Ascending aorta (tissue), 2 donors: Measurements from ENCODE around the gene TLN1. TPM values are rescaled to one million over a fixed set of nuclear protein-coding genes. Genes with fewer than 3 reads are reported as not detected.
A peak's percentile ranks its signal among the peaks of the same experiment; 100 is the strongest.

Source experiments
- DNase-seq, 2 donors: peaks; one replicate each; pipeline ENCODE4 v3.0.0-alpha.2; 2019; ENCODE audit warnings: low spot score in 2 of 2
- H3K27ac ChIP-seq, 2 donors: fragments of 200-600 bp; sonication (generic); one replicate each; pipeline ENCODE4 v1.5.1; 2016 to 2017; ENCODE audit warnings: mild to moderate bottlenecking in 1 of 2
- H3K27me3 ChIP-seq: fragments of 200-600 bp; sonication (generic); one replicate; pipeline ENCODE4 v1.5.1; 2017
- H3K36me3 ChIP-seq, 2 donors: fragments of 200-600 bp; sonication (generic); one replicate each; pipeline ENCODE4 v1.5.1; 2016
- H3K4me1 ChIP-seq, 2 donors: fragments of 200-600 bp; sonication (generic); one replicate each; pipeline ENCODE4 v1.5.1; 2016 to 2017; ENCODE audit warnings: mild to moderate bottlenecking in 1 of 2
- H3K4me3 ChIP-seq, 2 donors: fragments of 200-600 bp; sonication (generic); one replicate each; pipeline ENCODE4 v1.5.1; 2016 to 2017; ENCODE audit warnings: mild to moderate bottlenecking in 1 of 2
- H3K9me3 ChIP-seq, 2 donors: fragments of 200-600 bp; sonication (generic); one replicate each; pipeline ENCODE4 v1.5.1; 2016
- CTCF ChIP-seq, 3 experiments: fragments of 200-600 bp in 2 of 3; fragments of 450-650 bp in 1 of 3; sonication (generic) in 2 of 3; IDR thresholded peaks; one replicate each; pipeline ENCODE4 v1.5.1; 2016 to 2019; ENCODE audit warnings: antibody characterized with exemption in 3 of 3, mild to moderate bottlenecking in 1 of 3, moderate library complexity in 1 of 3
- intact Hi-C: fragments of 100-400 bp; cut with DNase I; formaldehyde crosslinking; loops from one replicate; pipeline ENCODE4 v1.15.1; 2023
- total RNA-seq: library from RNA; depleted of rRNA; stranded (reverse); fragments of >200 nt; gene quantifications from one replicate; pipeline ENCODE4 v1.1.0, GENCODE V29; 2016

The TLN1 gene
- total RNA-seq, 1 donor from 2014 or later = 735 TPM

DNA sequence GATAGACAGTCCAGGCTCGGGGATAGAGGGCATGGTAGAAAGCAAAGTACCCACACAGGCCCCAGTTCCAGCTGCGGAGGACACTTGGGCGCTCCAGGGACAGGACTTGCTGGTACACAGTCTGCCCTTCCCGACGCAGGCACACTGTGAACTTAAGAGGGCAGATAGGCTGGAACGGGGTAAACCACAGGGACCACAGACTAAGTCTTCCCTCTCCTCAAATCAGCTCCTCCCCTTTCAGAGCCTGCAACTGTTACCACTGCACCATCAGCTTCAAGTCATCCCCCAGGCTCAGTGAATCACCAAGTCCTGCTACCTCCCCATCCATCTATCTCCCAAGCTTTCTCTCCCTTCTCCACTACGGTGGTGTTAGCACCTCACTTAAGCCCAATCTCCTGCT lies 9.7 kb upstream of the TLN1 start:
- intact Hi-C loops = no loop called here
- H3K27ac ChIP-seq = no peak overlapping the region

DNA sequence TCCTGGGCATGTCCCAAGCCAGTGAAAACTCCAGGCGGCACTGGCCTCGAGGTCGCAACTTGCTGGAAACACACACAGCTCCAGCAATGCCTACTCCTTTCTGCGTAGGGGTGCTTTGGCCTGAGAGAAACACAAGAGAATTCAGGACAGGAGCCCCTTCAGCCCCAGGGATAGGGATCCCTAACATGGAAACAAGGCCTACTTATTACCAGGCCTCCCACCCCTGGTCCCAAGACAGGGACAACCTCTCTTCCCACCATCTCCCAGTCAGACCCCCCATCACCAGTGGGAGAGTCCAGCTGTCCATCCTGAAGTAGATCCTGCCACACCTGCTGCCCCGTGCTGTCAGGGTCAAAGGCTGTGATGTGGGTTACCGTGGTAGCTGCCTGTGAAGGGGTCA lies 8.2 kb upstream of the TLN1 start:
- DNase-seq = no peak
- Histone ChIP-seq H3K27me3 (no peaks in the 10 kb centered on the region), H3K4me3 (no peak overlapping the region), H3K36me3 (peaks cover 84 to 91% of the 10 kb centered on the region in 2 donors), H3K4me1 (peaks cover 0 to 13% of the 10 kb centered on the region in 2 donors), H3K9me3 (no peaks in the 10 kb centered on the region), H3K27ac (no peak overlapping the region)
- intact Hi-C loops = no loop called here
- no peak for TF ChIP-seq CTCF (IDR thresholded peaks at IDR 0.05)

More for the DNA sequence above, 9.7 kb upstream of the TLN1 start:
- no peaks in the 10 kb centered on the region for H3K27me3 ChIP-seq
- H3K4me3 ChIP-seq = no peak overlapping the region
- no peaks in the 10 kb centered on the region for H3K9me3 ChIP-seq
- DNase-seq = peak in 1 of 2 donors; percentile 39
- peaks cover 71 to 76% of the 10 kb centered on the region in 2 donors for H3K36me3 ChIP-seq
- peaks cover 4 to 19% of the 10 kb centered on the region in 2 donors for H3K4me1 ChIP-seq
- TF ChIP-seq CTCF (IDR thresholded peaks at IDR 0.05) = no peak

GRCh38 chr9:35738924-35739323 lies 6.9 kb upstream of the TLN1 start:
- Histone ChIP-seq H3K27me3 (no peaks in the 10 kb centered on the region), H3K4me1 (peaks cover 2 to 11% of the 10 kb centered on the region in 2 donors), H3K36me3 (peaks cover 82 to 90% of the 10 kb centered on the region in 2 donors), H3K9me3 (no peaks in the 10 kb centered on the region), H3K27ac (no peak overlapping the region), H3K4me3 (no peak overlapping the region)
- no peak for DNase-seq
- intact Hi-C loops = loop anchor here (5.0 to 10.0 kb wide), 2 partner anchors 143 to 624 kb away; partner anchors contain the start of gene ATOSB
- TF ChIP-seq CTCF (IDR thresholded peaks at IDR 0.05) = no peak

- TF ChIP-seq CTCF (IDR thresholded peaks at IDR 0.05) = no peak
- peaks cover 74 to 83% of the 10 kb centered on the region in 2 donors for H3K36me3 ChIP-seq
- H3K27ac ChIP-seq = no peak overlapping the region
- H3K4me3 ChIP-seq = no peak overlapping the region
- no peaks in the 10 kb centered on the region for H3K9me3 ChIP-seq
- no peak for DNase-seq
- H3K27me3 ChIP-seq = no peaks in the 10 kb centered on the region
- intact Hi-C loops = loop anchor here (5.0 to 10.0 kb wide), 2 partner anchors 144 to 623 kb away; partner anchors contain the start of gene ATOSB
- peaks cover 10 to 19% of the 10 kb centered on the region in 2 donors for H3K4me1 ChIP-seq
Measured at GRCh38 chr9:35738186-35738585, 6.2 kb upstream of the TLN1 start.

GRCh38 chr9:35737143-35737542 lies 5.1 kb upstream of the TLN1 start:
- Histone ChIP-seq H3K4me3 (no peak overlapping the region), H3K27ac (no peak overlapping the region), H3K36me3 (peaks cover 71 to 74% of the 10 kb centered on the region in 2 donors), H3K27me3 (no peaks in the 10 kb centered on the region), H3K9me3 (no peaks in the 10 kb centered on the region), H3K4me1 (peaks cover 10 to 21% of the 10 kb centered on the region in 2 donors)
- intact Hi-C loops = loop anchor here (5.0 to 10.0 kb wide), 2 partner anchors 145 to 622 kb away; partner anchors contain the start of gene ATOSB
- TF ChIP-seq CTCF (IDR thresholded peaks at IDR 0.05) = no peak
- no peak for DNase-seq
